C4-2B (cell line): ENCODE data around the gene LRP10.
"Not testable (repeated sequence)": the region's sequence is repeated elsewhere in the genome, so short reads cannot be mapped to it uniquely, and the experiment has no call there.

Experiments used
- H3K27ac ChIP-seq: fragments of 450-650 bp; 2 replicates; pipeline ENCODE4 v1.5.1; 2017
- ZFX ChIP-seq: fragments of 450-650 bp; IDR thresholded peaks from 2 replicates; pipeline ENCODE4 v1.6.1; 2017
- TF ChIP-seq, protein P1 (sequence below): fragments of 450-650 bp; conservative IDR thresholded peaks from 2 replicates; pipeline ENCODE4 v1.5.1; 2017; ENCODE audit warnings: mild to moderate bottlenecking

LRP10 gene

DNA sequence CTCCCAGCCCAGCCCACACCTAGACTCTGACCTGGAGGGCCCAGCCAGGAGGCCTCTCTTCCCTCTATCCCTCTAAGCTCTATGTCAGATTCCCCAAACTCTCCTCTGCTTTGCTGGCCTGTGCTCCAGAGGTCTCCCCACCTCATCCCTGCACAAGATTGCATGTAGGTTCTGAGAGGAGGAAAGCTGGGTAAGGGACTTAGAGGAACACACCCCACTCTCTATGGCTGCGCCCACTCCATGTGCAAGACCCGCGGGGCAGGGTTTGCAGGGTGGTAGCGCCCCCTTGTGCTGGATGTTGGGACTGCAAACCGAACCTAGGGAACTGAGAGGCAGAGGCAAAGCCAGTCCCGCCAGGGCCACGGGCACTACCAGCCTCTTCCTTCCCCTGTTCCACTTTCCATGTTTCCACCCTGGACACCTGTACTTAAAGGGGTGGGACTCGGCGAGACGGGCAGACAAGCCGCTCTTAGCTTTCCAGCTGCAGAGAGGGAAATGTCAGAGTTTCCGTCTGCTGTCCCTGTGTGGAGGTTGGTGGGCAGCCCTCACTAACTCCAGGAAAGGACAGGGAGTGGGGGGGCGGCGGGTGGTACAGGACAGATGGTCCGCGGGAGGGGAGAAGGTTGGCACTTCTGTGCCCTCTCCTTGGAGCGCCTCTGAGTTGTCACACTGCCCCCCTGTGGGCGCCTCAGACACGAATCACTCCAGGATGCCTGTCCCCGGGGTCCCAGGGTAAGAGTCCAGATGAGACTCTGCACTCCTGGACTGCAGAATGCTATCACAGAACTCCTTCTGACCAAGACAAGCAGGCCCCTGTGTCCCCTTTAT is 18.4 kb upstream of the LRP10 start:
- TF ChIP-seq ZFX: no peak
- TF ChIP-seq, protein P1, sequence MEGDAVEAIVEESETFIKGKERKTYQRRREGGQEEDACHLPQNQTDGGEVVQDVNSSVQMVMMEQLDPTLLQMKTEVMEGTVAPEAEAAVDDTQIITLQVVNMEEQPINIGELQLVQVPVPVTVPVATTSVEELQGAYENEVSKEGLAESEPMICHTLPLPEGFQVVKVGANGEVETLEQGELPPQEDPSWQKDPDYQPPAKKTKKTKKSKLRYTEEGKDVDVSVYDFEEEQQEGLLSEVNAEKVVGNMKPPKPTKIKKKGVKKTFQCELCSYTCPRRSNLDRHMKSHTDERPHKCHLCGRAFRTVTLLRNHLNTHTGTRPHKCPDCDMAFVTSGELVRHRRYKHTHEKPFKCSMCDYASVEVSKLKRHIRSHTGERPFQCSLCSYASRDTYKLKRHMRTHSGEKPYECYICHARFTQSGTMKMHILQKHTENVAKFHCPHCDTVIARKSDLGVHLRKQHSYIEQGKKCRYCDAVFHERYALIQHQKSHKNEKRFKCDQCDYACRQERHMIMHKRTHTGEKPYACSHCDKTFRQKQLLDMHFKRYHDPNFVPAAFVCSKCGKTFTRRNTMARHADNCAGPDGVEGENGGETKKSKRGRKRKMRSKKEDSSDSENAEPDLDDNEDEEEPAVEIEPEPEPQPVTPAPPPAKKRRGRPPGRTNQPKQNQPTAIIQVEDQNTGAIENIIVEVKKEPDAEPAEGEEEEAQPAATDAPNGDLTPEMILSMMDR: peak; percentile 95
- no peak overlapping the region for H3K27ac ChIP-seq

DNA sequence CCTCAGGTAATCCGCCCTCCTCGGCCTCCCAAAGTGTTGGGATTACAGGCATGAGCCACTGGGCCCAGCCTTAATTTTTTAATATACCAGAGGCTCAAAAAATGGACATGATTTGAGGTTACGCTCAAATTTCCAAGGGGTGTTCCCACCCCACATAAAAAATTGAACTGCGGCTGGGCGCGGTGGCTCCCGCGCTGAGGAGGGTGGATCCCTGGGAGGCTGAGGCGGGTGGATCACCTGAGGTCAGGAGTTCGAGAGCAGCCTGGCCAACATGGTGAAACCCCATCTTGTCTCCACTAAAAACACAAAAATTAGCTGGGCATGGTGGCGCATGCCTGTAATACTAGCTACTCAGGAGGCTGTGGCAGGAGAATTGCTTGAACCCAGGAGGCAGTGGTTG is 17.2 kb upstream of the LRP10 start:
- not testable (repeated sequence) for H3K27ac ChIP-seq

DNA sequence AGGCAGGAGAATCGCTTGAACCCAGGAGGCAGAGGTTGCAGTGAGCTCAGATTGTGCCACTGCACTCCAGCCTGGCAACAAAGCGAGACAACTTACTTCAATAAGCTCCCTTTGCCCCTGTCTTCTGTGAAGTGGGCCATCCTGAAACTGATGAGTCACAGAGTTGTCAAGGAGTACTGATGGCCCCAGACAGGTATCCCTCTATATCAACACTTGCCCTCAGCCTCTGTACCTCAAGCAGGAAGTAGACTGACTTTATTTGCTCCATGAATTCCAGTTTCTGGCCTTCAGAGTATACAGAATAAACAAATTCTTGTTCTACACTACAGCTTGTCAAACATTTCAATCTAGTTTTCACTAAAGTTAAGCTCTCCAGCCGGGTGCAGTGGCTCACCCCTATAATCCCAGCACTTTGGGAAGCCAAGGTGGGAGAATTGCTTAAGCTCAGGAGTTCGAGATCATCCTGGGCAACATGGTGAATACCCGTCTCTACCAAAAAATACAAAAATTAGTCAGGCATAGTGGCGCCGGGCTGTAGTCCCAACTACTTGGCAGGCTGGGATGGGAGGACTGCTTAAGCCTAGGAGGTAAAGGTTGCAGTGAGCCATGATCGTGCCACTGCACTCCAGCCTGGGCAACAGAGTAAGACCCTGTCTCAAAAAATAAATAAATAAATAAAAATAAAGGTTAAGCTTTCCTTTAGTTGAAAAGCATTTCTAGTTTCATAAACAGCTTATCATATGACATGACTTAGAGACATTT is 16.4 kb upstream of the LRP10 start:
- no peak overlapping the region for H3K27ac ChIP-seq
- TF ChIP-seq ZFX: no peak
- TF ChIP-seq, protein P1: no peak

DNA sequence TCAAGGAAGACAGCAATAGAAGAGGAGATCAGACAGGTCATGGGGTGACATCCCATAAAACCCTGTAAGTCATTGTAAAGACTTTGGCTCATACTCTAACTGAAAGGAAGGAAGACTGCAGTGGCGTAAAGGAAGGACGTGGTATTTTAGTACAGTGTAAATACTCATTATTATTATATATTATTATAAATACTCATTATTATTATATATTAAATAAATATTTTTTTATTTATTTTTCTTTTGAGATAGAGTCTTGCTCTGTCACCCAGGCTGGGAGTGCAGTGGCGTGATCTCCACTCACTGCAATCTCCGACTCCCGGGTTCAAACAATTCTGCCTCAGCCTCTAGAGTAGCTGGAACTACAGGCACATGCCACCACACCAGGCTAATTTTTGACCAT is 15.1 kb upstream of the LRP10 start:
- no peak for TF ChIP-seq ZFX
- TF ChIP-seq, protein P1: no peak
- no peak overlapping the region for H3K27ac ChIP-seq

DNA sequence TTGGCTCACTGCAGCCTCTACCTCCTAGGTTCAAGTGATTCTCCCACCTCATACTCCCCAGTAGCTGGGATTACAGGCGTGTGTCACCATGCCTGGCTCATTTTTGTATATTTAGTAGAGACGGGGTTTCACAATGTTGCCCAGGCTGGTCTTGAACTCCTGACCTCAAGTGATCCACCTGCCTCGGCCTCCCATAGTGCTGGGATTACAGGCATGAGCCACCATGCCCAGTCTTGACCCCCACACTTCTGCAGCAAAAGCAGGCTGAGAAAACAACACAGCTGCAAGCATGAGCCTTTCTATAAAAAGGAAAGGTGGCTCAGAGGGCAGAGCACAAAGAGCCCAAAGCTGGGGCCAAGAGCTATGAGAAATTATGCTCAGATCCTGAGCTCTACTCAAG is 11.2 kb upstream of the LRP10 start:
- not testable (repeated sequence) for H3K27ac ChIP-seq

DNA sequence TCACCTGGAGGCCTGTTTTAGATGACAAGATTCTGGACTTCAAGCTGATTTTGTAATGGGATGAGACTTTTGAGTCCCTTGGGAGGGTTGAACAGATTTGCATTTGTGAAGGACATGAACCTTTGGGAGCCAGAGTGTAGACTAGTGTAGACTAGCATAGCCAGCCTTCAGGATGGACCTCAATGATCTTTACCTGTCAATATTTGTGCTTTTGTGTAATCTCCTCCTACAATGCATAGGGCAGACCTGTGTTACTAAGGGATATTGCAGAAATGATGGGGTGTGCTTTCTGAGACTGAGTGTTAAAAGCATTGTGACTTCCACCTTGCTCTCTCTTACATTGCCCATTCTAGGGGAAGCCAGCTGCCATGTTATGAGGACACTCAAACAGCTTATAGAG is 9.9 kb upstream of the LRP10 start:
- TF ChIP-seq ZFX: no peak
- TF ChIP-seq, protein P1: no peak
- H3K27ac ChIP-seq: no peak overlapping the region

GRCh38 chr14:22864979-22865378 is 6.6 kb upstream of the LRP10 start:
- H3K27ac ChIP-seq: no peak overlapping the region
- TF ChIP-seq, protein P1: no peak
- no peak for TF ChIP-seq ZFX

- TF ChIP-seq ZFX: no peak
- TF ChIP-seq, protein P1: no peak; the same call in 1 of the 2 replicates
- no peak overlapping the region for H3K27ac ChIP-seq
Observed at GRCh38 chr14:22865424-22866405, 5.8 kb upstream of the LRP10 start.
